Measurements from ENCODE around the gene CCL8.

The CCL8 gene

DNA sequence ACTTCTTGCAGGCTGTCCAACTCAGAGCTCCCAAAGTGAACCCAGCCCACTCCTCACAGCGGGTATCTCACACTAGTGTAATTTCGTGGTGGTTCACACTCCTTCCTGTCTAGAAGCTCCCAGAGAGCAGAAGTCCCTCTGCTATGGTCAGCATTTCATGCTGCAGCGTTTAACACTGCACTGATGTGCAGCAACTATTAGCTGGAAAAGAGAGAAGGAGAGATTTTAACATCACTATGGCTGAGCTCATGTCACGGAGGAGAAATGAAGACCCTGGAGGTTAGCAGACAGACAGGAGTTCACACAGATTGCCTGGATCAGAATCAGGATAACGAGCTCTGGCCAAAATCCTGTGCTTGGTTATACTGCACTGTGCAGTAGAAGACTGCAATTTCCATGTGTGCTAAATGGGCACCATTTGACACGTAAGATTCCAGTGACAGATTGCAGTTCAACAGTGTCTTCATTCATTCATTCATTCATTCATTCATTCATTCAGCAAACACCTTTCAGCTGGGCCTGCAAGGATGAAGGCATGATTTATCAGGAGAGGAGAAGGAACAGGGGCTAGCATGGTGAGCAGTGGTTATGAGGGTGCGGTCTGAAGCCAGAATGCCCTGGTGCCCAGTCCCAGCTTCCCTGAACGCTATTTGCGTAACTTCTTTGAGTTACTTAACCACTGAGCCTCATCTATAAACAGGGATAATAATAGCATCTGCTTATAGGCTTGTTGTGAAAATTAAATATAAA, 49.1 kb downstream of the CCL8 start:
- peaks cover 14% of the 10 kb centered on the region for H3K4me1 Mint-ChIP-seq (ENCODE audit: low read depth)
- no peaks in the 10 kb centered on the region for H3K36me3 Mint-ChIP-seq
- no peaks in the 10 kb centered on the region for H3K27me3 Mint-ChIP-seq
- H3K27ac Mint-ChIP-seq, result no peak overlapping the region
- no peak overlapping the region for H3K4me3 Mint-ChIP-seq
- no peaks in the 10 kb centered on the region for H3K9me3 Mint-ChIP-seq (ENCODE audit: low read depth)

DNA sequence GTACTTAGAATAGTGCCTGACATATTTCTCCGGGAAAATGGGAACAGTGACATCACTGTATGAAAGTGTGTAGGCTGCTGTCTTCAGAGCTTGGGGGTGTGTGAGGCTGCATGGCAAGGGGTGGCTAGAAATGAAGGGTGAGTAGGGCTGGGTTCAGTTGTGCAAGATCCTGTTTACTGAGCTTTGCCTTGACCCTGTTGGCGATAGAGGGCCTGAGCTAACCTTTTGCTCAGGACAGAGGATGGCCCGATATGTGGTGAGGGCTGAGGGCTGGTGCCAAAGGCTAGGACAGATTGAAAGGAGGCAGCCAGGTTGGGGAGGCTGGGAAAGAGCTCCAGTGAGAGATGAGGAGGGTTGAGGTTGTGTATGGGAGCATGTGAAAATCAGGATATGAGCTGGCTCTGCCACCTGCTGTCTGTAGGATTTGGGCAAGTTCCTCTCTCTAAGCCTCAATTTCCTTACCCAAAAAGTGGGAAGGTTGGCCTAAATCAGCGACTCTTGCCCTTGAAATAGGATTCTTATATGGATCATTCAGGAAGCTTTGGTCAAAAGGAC, 49.8 kb downstream of the CCL8 start:
- H3K27ac Mint-ChIP-seq, result no peak overlapping the region
- H3K27me3 Mint-ChIP-seq, result no peaks in the 10 kb centered on the region
- no peaks in the 10 kb centered on the region for H3K36me3 Mint-ChIP-seq
- no peak overlapping the region for H3K4me3 Mint-ChIP-seq
- H3K4me1 Mint-ChIP-seq (ENCODE audit: low read depth), result peaks cover 14% of the 10 kb centered on the region
- H3K9me3 Mint-ChIP-seq (ENCODE audit: low read depth), result no peaks in the 10 kb centered on the region

DNA sequence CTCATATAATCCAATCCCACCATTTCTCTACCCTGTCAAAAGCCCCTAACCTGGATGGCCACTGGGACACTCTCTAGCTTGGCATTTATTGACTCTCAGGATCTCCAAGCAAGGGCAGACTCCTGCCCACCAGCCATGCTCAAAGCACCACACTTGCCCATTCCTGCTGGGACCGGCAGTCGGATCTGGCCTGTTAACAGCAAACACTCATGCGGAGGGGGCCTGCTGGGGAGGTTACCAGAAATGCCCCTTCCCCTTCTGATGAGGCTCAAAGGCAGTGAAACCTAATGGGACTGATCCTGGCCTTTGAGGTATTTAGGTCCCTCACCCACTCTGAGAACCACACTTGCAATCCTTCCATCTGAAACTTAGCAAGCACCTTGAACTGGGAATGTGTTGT, 50.3 kb downstream of the CCL8 start:
- Mint-ChIP-seq H3K4me3 (no peak overlapping the region), H3K4me1 (ENCODE audit: low read depth) (peaks cover 14% of the 10 kb centered on the region), H3K36me3 (no peaks in the 10 kb centered on the region), H3K27me3 (no peaks in the 10 kb centered on the region), H3K27ac (no peak overlapping the region), H3K9me3 (ENCODE audit: low read depth) (no peaks in the 10 kb centered on the region)

DNA sequence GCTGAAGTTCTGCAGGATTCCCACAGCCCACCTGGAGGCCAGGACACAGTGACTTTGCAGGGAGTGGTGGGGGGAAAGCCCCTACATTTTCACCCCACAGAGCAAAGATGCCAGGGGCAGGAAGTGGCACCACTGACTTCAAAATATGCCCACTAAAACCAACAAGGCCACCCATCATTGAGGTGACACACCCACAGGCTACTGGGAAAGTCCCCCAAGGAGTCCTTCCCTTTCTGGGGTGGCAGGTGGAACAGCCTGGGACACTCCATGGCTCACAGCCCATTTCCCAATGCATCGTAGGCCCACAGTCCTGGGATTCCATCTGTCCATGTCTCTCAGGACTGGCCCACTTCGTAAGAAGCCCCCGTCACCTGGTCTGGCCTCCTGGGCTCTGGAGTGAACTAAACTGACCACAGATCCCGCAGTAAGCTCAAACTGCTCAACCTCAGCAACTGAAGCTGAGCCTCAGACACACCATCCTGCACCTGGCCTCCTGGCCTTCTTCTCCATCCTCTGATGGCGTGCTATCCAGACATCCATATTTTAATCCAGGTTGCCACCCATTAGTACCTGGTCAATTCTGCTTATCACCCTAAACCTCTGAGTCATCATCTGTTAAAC, 51.3 kb downstream of the CCL8 start:
- H3K9me3 Mint-ChIP-seq (ENCODE audit: low read depth), result no peaks in the 10 kb centered on the region
- no peak overlapping the region for H3K4me3 Mint-ChIP-seq
- no peaks in the 10 kb centered on the region for H3K27me3 Mint-ChIP-seq
- peaks cover 7% of the 10 kb centered on the region for H3K4me1 Mint-ChIP-seq (ENCODE audit: low read depth)
- no peak overlapping the region for H3K27ac Mint-ChIP-seq
- no peaks in the 10 kb centered on the region for H3K36me3 Mint-ChIP-seq

DNA sequence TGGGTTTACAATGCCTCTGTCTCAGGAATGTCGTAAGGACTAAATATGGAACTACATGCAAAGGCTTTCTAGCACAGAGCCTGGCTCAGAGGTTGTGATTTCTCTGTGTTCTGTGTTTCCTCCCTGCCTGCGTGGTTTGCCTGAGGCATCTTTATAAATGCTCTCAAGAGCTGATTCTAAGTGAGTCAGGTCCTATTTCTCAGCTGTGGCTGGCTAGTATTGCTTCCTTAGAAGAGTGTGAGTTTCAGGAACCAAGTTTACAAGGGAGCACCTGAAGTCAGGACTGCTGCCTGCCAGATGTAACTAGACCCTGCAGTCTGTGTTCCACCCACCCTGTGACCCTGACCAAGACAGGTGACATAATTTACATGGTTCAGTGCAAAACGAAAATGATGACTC, 51.8 kb downstream of the CCL8 start:
- Mint-ChIP-seq H3K4me1 (ENCODE audit: low read depth) (peaks cover 3% of the 10 kb centered on the region), H3K4me3 (no peak overlapping the region), H3K9me3 (ENCODE audit: low read depth) (no peaks in the 10 kb centered on the region), H3K27ac (no peak overlapping the region), H3K27me3 (peaks cover 3% of the 10 kb centered on the region), H3K36me3 (no peaks in the 10 kb centered on the region)
